NCI-H2196 treated with DMSO at 0.1 percent for 48 hours (cell line): ENCODE results near the gene JAM3.
"Not testable (repeated sequence)": the region's sequence is repeated elsewhere in the genome, so short reads cannot be mapped to it uniquely, and the experiment has no call there.

Source experiments
- DNase-seq: peaks from one replicate; lab custom pipeline; 2025; ENCODE audit not compliant: unreplicated experiment; lab: John Stamatoyannopoulos, UW

The JAM3 gene

DNA sequence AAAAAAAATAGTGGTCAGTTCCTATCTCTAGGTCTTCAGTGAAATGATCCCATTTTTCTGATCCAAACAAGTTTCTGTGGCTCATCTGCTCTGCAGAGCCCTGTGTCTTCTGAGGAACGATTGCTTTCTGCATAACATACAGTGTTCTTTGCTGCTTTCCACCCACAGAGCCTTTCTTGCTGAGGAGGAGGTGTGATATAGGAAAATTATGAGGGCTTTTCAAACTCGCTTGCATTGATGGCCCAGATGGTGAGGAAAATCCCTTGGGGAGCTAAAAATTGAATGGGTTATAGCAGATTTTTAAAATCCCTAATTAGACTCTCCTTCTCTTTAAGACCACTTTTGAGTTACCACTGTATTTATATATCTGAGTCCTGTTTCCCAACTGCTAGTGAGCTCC, 31.3 kb downstream of the JAM3 start:
- no peak for DNase-seq

DNA sequence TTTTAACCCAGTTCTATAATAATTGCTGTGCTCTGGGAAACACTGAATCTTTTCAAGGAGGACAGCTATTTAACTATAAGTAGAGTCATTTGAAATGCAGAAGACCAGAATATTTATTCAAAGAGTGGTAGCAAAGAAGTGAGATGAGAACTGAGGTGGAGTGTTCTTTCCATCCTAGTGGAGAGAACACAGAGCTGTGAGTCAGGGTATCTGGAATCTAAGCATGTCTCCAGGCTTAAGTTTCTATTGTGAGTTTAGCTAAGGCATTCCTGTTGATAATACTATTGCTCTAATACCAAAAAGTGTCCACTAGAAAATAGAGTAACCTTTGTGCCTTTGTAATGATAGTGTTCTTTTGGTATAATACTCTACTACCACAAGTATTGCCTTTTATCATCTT, 32.4 kb downstream of the JAM3 start:
- DNase-seq = no peak

DNA sequence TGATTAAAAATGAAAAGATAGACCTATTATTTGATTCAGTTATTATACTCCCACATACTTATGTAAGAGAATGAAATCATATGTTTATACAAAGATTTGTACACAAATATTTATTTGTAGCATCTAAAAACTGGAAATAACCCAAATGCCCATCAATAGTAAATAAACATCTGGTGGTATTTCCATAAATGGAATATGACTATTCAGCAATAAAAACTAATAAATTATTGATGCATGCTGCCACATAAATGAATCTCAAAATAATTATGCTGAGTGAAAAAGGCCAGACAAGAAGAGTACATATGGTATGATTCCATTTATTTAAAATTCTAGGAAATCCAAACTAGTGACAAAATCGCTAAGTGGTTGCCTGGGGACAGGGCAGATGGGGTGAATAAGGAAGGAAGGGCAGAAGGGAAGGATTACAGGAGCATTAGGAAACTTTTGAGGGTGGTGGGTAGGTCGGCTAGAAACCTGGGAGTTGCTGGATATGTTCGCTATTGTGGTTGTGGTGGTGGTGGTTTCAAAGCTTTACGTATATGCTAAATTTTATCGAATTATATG, 41.5 kb downstream of the JAM3 start:
- no peak for DNase-seq

DNA sequence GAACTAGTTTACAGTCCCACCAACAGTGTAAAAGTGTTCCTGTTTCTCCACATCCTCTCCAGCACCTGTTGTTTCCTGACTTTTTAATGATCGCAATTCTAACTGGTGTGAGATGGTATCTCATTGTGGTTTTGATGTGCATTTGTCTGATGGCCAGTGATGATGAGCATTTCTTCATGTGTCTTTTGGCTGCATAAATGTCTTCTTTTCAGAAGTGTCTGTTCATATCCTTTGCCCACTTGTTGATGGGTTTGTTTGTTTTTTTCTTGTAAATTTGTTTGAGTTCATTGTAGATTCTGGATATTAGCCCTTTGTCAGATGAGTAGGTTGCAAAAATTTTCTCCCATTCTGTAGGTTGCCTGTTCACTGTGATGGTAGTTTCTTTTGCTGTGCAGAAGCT, 44.9 kb downstream of the JAM3 start:
- not testable (repeated sequence) for DNase-seq

DNA sequence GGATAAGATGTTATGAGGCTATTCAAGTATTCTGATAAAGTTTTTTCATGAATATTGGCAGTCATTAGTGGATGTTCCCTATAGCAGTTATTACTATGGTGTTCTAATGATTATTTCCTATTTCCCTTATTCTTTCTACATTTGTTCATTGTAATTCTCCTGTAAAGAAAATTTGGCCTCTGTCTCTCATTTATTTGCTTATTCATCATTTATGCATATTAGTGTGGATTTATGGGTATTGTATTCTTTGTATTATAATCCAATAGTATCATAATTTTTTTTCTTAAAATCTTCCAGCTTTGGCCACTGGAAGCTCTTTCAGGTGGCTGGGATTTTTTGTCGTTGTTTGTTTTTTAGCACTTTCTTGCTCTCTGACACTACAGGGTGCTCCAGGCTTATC, 47.3 kb downstream of the JAM3 start:
- DNase-seq = no peak

DNA sequence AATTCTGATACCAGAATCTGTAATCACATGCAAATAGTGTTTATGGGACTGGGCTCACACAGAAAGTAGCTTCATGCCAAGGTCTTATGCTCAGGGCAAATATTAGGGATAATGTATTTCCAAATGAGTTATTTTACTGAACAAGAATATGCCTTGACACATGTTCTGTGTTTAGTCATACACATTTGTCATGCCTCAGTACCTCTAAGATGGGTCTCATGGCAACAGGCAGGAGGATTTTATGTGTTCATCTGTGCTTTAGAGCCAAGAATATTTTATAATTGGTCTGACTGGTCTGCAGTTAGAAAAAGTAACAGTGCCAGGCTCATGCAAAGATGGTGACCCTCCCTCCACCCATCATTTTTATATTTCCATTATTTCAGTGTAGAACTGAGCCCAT, 49.1 kb downstream of the JAM3 start:
- DNase-seq = no peak

DNA sequence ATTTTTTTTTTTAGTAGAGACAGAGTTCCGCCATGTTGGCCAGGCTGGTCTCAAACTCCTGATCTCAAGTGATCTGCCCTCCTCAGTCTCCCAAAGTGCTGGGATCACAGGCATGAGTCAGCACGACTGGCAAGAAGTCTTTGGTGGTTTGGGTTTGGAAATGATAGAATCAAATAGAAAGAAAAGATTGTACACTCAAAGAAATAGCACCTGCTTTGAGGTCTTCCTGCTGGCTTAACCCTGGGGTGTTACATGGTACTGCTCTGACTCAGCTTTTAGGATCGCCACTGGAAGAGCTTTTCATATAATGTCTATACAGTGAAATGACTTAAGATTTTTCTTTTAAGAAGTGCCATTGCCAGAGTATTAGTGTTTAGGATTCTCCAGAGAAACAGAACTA, 50.2 kb downstream of the JAM3 start:
- no peak for DNase-seq

DNA sequence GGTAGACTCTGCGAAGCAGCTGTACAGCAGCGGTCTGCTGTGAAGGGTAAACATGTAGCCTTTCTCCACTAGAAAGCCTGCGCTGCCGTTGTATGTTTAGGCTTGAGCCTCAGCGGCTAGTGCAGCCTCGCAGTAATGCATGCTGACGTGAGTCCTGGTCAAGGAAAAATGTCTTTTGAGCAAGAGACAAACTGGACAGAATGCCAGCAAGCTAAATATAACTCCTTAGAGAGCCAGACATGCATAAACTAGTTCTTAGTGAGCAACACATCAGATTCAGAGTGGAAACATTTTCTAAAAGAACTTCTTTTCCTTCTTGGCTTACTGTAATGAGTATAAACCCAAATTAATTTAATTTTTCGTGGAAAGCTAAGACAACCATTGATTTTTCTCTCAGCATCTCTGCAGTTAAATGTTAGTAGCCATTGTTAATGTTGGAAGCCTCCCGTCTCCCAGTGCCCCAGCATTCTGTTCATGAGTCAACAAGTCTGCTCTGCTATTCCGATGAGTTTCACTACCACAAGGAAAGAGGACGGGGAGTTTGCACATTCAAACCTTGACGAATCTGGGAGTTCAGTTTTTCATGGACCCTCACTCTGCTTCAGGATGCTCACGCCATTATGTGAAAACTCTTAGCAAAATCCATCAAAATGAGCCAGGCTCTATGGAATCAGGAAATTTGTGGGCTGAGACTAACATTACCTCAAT, 51.4 kb downstream of the JAM3 start:
- DNase-seq = no peak

DNA sequence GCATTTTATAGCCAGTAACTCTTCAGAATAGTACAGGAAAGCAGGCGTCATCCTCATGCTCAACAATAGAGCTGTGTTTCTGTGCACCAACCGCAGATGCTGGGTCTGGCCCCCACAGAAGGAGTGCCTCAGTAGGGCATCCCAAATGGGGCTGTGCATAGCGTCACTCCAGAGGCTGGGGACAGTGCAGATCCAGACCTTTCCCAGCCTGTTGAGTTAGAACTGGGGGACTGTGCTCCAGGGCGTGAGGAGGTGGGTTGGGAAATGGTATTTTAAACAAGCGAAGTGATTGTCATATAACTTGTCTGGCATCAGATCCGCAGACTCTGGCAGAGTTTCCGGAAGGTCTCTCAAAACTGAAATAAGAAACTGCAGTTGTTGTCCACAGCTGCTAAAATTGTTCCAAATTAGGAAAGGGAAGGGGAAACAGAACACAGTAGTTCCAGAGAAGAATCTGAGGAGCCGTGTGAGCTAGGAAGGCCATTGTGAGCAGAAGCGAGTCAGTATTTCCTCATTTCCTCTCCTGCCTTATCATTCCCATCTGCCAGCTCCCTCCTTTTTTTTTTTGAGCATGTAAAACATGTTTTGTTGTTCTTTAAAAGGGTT, 52.2 kb downstream of the JAM3 start:
- no peak for DNase-seq

DNA sequence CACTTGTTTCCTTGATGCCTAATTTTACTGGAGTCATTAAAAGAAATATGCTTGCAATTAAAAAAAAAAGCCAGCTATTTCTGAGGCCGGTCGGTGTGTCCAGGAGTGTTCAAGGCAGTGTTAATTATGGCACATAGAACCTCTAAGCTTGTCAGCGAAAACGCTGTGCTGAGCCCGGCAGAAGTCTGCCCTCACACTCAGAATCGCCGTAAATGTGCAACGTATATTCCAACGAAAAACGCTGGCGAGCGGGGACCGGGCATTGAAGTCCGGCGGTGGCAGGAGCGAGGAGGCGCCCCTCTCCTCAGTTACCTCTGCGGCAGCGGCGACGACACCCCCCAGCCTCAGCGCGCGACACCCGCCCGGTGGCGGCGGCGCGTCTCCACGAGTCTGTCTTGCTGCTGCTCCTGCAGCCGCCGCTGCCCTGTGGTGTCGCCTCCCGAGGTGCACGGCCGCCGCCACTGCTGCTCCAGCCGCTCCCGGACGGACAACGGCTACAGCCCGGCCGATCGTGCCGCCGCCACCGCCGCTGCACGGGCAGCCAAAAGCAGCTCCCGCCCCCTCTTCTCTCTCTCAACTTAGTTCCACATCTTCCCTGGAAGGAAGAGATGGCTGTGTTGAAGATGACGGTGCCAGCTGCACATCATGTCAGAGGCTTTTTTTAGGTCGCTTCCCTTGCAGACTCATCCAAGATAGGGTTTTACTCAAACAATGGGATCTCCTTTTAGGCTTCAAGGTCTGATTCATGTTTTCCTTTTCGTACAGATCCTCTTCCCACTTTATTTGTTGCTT, 56.0 kb downstream of the JAM3 start:
- no peak for DNase-seq

DNA sequence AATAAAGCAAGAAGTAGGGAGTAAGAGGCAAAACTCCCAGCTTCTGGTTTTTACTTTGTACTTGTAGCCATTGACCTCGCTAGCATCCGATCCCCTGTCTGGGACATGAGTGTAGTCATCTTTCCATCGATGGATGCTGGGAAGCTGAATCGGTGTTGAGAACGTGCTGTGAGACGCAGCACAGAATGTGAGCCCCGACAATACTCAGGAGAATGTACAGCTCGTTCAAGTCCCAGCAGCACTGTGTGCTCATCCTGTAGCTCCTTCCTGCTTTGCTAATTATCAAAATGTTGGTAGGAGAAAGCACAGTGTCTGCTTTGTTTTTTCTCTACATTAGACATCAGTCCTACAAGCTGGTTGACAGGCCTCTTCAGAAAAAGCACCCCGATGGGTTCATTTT, 56.6 kb downstream of the JAM3 start:
- no peak for DNase-seq

DNA sequence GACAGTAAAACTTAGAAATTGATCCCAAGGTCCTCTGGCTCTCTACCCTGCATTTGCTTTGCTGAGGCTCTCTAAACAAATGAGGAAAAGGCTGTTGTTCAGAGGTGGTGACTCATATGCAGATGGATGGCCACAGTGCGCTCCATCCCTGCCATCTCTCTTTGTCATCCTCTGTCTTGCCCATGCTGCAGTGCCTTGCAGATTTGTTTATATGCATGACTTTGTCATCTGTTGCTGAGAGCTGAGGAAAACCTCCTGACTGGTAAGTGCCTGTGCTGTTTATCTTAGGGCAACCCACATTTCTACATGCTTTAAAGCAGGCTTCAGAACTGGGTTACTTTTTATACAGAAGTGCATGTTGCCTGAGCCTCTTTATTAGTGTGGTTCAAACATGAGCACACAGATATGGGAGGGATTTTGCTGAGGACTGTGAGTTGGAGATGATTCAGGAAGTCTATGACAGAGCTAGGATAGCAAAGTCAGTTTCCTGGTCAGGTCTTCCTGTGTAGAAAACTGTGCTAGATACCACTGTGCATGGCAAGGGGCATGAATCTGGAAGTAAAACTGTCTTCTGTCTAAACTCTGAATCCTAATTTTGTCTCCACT, 57.4 kb downstream of the JAM3 start:
- DNase-seq = no peak

DNA sequence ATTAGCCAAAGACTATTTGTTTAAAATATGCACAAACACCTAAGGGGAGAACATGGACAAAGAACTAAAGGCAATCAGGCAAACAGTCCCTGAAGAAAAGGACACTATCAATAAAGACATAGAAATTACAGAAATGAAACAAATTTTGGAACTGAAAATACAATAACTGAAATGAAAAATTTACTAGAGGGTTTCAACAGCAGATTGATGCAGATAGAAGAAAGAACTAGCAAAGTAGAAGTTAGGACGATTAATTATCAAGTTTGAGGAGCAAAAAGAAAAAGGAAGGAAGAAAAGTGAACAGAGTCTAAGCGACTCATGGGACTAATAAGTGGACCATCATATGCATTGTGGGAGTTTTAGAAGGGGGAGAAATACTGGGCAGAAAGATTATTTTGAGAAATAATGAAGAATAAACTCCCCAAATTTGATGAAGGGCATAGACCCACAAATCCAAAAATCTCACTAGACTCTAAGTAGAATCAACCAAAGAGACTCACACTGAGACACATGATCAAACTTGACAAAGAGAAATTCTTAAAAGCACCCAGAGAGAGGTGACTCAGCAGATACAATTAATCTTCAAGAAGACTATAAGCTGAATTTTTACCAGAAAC, 62.9 kb downstream of the JAM3 start:
- no peak for DNase-seq

DNA sequence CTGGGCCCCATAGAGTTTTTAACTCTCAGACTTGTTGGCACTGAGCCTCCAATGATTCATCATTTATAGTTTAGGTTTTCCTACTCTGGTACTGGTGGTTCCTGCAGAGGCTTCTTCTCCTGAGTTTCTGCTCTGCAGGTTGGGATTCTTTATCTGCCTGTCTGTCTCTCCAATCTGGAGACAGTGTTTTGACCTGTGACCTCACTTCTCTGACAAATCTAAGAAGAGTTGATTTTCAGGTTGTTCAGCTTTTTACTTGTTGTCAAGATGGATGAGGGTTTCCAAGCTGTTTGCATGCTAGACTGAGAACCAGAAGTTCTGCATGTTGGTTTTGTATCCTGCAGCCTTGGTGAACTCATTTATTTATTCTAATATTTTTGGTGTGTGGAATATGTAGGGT, 63.9 kb downstream of the JAM3 start:
- no peak for DNase-seq

DNA sequence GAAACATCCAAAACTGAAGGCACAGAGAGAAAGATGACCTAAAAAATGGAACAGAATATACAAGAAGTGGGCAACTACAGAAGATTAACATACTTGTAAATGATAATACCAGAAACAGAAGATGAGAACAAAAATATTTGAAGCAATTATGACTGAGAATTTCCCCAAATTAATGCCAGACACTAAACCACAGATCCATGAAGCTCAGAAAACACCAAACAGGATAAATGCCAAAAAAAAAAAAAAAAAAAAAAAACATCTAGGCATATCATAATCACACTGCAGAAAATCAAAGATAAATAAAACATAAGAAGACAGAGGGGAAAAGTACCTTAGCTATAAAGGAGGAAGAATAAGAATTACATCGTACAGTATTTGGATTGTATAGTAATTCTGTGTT, 65.3 kb downstream of the JAM3 start:
- DNase-seq = no peak

DNA sequence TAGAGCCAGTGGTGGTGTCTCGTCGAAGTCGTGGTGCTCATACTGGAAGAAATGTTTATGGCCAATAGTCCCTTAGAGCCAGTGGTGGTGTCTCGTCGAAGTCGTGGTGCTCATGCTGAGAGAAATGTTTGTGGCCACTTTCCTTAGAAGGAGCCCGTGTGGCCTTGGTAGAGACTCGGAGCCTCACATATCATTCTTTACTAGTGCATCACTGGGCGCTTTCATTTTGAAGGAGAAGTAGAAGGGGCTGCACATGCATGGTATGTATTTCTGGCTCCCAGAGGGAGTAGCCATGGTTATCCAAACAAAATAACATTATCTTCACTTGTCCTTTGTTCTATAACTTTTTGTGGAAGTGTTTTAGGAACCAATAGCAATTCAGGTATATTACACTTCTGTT, 69.5 kb downstream of the JAM3 start:
- DNase-seq = no peak

DNA sequence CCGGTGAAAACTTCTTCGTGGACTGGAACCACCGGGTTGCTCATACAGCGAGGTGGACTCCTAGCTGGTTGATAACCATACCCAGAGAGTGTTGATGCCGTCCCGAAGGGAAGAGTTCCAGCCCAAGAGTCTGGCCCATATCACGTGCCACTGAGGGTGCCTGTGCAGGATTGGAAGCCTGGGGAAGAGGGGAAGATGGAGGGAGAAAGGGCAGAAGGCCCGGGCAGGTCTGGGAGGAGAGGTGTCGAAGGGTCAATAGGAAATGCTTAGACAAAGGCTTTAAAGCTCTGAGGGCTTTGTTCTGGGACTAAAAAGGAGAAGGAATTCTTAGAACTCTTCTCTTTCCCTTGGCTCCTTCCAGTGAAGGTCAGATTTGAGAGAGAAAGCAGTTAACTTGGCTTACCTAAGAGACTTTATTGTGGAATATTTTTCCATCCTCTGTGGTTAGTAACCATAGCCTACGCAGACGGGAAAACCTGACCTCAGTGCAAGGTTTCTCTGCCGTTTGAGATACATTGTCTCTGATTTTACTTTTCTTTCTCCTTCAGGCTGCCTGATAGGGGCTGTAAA, 70.5 kb downstream of the JAM3 start:
- no peak for DNase-seq

DNA sequence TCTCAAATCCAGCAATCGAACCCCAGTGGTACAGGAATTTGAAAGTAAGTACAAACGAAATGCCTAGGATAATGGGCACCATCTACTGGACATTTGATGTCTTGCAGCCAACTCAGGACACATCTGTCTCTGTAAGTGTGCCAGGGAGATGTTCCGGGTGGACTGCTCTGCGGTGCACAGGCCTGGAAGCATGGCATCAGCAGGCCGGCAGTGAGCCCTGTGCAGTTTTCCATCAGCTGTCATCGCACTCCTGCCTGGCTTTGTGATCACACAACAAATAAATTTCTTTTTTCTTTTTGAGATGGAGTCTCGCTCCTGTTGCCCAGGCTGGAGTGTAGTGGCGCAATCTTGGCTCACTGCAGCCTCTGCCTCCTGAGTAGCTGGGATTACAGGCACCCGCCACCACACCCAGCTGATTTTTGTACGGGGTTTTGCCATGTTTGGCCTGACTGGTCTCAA, 71.0 kb downstream of the JAM3 start:
- peak; percentile 29 for DNase-seq

DNA sequence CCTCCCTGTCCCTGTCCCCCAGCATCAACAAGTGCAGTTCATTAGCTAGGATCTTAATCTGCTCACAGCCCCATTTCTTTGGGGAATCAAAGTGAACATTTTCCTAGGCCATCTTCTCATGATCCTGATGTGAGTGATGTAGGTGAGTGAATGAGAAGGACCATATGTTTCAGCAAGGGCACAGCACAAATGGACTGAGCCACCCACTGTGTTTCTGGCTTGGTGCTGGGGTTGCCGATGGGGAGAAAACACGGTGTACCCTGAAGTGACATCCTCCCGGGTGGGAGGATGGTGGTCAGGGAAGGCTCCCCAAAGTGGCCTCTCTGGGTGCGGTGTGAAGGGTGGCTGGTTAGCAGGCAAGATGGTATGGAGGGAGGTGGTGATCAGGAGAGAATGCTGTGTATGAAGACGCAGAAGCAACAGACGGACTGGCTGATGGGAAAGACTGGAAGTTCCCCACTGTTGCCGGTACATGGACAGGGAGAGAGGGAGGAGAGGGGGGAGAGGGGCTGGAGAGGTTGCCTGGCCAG, 72.2 kb downstream of the JAM3 start:
- no peak for DNase-seq

DNA sequence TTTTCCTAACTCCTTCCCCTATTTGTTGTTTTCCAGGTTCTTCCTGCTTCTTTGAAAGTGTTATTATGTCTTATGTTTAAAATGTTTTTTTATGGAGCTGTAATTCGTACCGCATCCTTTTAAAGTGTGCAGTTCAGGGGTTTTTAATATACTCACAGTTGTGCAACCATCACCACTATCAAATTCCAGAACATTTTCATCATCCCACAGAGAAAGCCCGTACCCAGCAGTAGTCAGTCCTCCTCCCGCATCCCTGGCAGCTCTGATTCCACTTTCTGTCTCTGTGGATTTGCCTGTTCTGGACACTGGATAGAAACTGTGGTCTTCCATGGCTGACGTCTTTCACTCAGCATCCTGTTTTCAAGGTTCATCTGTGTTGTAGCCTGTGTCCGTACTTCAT, 73.7 kb downstream of the JAM3 start:
- DNase-seq = no peak
